Panc1 (cell line): ENCODE results near the gene MAP2K5.

Source experiments
- POLR2AphosphoS5 ChIP-seq: IDR thresholded peaks from 2 replicates; pipeline ENCODE4 v1.6.1; 2012; ENCODE audit warnings: mild to moderate bottlenecking, low read depth, low read length, moderate library complexity
- SIN3A ChIP-seq: IDR thresholded peaks from 2 replicates; pipeline ENCODE4 v1.6.1; 2012; ENCODE audit warnings: low read depth, mild to moderate bottlenecking, low read length, moderate library complexity, borderline replicate concordance; ENCODE audit not compliant: insufficient read depth
- TF ChIP-seq, protein P1 (sequence below): fragments of 450-650 bp; IDR thresholded peaks from 2 replicates; pipeline ENCODE4 v1.5.1; 2017; ENCODE audit warnings: mild to moderate bottlenecking
- TF ChIP-seq, protein P2 (sequence below), 2 experiments: IDR thresholded peaks; 2 replicates each; pipeline ENCODE4 v1.6.1; 2011 to 2012; ENCODE audit warnings: low read depth in 2 of 2, control low read depth in 1 of 2, low read length in 1 of 2, mild to moderate bottlenecking in 1 of 2, moderate library complexity in 1 of 2; ENCODE audit not compliant: insufficient read depth in 1 of 2

DNA sequence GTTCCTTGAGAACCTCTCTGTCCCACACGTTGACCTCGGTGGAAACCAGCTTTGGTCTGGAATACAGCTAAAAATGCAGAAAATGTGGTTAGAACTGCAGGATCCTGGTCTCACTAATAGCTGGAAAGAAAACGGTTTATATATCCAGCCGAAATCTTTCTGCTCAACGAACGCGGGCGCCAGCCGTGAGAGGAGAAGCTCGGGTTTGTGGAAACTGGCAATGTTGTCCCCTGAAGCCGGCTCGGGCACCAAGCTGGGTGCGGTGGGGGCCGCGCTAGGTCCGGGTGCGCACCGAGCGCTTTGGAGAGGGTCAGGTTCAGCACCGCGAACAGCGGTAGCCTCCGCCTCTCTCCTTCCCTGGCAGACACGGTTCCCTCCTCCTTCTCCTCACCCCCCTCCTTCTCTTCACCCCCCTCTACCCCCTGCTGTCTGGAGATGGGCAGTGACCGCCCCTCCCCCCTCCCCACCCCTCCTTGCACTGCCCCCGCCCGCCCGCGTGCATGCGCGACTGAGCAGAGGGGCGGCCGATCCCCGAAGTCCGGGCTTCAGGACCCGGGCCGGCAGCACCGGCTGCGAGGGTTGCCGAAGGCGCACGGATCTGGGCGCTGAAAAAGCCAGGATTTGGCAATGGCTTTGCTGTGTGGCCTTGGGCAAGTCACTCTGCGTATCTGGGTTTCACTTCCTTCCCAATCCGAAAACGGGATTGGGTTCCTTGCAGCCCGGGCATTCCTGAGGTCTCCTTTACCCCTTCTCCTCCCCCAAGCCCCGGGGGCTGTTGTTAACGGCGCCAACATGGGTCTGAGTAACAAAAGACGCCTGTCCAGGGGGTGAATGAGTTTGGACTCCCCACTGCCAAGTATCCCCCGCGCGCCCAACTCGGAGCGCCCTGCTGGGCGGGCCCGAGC, 282.7 kb downstream of the MAP2K5 start, which contains the start of gene SKOR1:
- TF ChIP-seq, protein P1, sequence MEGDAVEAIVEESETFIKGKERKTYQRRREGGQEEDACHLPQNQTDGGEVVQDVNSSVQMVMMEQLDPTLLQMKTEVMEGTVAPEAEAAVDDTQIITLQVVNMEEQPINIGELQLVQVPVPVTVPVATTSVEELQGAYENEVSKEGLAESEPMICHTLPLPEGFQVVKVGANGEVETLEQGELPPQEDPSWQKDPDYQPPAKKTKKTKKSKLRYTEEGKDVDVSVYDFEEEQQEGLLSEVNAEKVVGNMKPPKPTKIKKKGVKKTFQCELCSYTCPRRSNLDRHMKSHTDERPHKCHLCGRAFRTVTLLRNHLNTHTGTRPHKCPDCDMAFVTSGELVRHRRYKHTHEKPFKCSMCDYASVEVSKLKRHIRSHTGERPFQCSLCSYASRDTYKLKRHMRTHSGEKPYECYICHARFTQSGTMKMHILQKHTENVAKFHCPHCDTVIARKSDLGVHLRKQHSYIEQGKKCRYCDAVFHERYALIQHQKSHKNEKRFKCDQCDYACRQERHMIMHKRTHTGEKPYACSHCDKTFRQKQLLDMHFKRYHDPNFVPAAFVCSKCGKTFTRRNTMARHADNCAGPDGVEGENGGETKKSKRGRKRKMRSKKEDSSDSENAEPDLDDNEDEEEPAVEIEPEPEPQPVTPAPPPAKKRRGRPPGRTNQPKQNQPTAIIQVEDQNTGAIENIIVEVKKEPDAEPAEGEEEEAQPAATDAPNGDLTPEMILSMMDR = no peak
- no peak for TF ChIP-seq SIN3A
- TF ChIP-seq POLR2AphosphoS5 = no peak
- TF ChIP-seq, protein P2, sequence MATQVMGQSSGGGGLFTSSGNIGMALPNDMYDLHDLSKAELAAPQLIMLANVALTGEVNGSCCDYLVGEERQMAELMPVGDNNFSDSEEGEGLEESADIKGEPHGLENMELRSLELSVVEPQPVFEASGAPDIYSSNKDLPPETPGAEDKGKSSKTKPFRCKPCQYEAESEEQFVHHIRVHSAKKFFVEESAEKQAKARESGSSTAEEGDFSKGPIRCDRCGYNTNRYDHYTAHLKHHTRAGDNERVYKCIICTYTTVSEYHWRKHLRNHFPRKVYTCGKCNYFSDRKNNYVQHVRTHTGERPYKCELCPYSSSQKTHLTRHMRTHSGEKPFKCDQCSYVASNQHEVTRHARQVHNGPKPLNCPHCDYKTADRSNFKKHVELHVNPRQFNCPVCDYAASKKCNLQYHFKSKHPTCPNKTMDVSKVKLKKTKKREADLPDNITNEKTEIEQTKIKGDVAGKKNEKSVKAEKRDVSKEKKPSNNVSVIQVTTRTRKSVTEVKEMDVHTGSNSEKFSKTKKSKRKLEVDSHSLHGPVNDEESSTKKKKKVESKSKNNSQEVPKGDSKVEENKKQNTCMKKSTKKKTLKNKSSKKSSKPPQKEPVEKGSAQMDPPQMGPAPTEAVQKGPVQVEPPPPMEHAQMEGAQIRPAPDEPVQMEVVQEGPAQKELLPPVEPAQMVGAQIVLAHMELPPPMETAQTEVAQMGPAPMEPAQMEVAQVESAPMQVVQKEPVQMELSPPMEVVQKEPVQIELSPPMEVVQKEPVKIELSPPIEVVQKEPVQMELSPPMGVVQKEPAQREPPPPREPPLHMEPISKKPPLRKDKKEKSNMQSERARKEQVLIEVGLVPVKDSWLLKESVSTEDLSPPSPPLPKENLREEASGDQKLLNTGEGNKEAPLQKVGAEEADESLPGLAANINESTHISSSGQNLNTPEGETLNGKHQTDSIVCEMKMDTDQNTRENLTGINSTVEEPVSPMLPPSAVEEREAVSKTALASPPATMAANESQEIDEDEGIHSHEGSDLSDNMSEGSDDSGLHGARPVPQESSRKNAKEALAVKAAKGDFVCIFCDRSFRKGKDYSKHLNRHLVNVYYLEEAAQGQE (IDR thresholded peaks at IDR 0.05; ENCODE audit: insufficient read depth in 1 of 2, low read depth in 2 of 2, low read length in 1 of 2) = peak; percentile 86 to 92
